ENCODE measurements around the gene PYY.
"Not testable (repeated sequence)": the region's sequence is repeated elsewhere in the genome, so short reads cannot be mapped to it uniquely, and the experiment has no call there.

Gene PYY

GRCh38 chr17:43979011-43979410, 25.3 kb upstream of the PYY start:
- no peak for DNase-seq (ENCODE audit: low read depth in 2 of 2, low spot score in 1 of 2)

- DNase-seq (ENCODE audit: low read depth in 2 of 2, low spot score in 1 of 2): no peak
Measured at GRCh38 chr17:43978078-43978477, 24.3 kb upstream of the PYY start.

- no peak for DNase-seq (ENCODE audit: low read depth in 2 of 2, low spot score in 1 of 2)
Measured at GRCh38 chr17:43976963-43977837, 23.5 kb upstream of the PYY start.

DNA sequence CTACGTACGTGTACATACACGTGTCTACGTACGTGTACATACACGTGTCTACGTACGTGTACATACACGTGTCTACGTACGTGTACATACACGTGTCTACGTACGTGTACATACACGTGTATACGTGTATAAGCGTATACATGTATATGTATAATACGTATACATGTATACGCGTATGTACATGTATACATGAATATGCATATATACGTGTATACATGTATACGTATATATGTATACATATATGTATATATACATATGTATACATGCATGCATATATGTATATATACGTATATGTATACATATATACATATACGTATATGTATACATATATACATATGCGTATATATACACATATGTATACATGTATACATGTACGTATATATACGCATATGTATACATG, 22.2 kb upstream of the PYY start:
- DNase-seq (ENCODE audit: low read depth in 2 of 2, low spot score in 1 of 2): no peak

DNA sequence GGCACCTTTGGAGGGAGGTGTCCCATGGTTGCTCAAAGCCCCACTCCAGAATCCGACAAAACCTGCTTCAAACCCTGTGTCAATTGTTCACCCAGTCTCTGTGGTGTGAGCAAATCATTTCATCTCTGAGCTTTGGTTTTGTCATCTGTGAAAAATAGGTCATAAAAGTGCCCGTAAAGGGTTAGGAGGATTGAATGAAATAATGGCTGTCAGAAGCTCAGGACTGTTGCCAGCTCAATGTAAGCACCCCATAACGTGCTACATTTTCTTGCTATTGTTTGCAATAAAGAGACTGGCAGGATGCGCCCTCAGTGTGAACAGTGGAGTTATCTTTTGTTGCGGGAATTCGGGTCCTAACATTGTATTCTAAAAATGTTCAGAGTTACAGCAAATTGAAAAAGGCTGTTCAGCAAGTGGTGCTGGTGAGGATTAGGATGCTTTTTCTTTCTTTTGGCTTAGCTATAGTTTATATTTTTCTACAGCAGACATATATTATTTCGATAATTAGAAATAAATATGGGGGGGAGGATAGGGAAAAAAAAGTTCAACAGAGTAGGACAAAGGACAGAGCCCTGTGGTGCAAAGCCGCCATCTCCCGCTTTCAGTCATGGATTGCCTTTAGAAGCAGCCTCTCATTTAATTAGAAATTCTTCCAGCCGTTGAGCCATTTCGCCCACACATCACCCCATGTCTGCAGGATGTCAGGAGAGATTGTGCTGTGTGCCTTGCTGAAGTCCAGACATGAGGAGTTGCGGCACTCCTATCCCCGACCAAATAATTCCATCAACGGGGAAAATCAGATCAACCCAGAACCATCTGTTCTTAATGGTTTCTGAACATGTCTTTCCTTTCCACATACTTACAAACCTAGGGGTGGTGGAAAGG, 20.9 kb upstream of the PYY start:
- DNase-seq (ENCODE audit: low read depth in 2 of 2, low spot score in 1 of 2): no peak

- not testable (repeated sequence) for DNase-seq (ENCODE audit: low read depth in 2 of 2, low spot score in 1 of 2)
Measured at GRCh38 chr17:43972444-43973212, 18.9 kb upstream of the PYY start.

DNA sequence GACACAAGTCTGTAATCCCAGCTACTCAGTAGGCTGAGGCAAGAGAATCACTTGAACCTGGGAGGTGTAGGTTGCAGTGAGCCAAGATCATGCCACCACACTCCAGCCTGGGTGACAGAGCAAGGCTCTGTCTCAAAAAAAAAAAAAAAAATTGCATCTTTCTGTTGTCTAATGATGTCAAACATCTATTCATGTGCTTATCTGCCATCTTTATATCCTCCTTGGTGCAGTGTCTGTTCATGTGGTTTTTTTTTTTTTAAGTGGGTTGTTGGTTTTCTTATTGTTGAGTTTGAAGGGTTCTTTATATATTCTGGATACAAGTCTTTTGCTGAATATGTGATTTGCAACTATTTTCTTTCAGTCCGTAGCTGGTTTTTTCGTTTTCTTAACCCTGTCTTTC, 17.7 kb upstream of the PYY start:
- not testable (repeated sequence) for DNase-seq (ENCODE audit: low read depth in 2 of 2, low spot score in 1 of 2)

DNA sequence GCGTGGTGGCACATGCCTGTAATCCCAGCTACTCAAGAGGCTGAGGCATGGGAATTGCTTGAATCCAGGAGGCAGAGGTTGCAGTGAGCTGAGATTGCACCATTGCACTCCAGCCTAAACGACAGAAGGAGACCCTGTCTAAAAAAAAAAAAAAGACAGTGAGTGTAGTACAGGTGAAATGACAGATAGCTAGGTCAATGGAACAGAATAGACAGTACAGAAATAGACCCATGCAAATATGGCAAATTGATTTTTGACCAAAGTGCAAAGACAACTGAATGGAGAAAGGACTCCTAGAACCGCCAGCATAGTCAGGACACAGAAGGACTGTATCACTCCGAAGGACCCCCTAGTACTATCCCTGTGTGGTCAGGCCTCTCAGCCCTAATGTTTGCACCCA, 16.6 kb upstream of the PYY start:
- no peak for DNase-seq (ENCODE audit: low read depth in 2 of 2, low spot score in 1 of 2)

DNA sequence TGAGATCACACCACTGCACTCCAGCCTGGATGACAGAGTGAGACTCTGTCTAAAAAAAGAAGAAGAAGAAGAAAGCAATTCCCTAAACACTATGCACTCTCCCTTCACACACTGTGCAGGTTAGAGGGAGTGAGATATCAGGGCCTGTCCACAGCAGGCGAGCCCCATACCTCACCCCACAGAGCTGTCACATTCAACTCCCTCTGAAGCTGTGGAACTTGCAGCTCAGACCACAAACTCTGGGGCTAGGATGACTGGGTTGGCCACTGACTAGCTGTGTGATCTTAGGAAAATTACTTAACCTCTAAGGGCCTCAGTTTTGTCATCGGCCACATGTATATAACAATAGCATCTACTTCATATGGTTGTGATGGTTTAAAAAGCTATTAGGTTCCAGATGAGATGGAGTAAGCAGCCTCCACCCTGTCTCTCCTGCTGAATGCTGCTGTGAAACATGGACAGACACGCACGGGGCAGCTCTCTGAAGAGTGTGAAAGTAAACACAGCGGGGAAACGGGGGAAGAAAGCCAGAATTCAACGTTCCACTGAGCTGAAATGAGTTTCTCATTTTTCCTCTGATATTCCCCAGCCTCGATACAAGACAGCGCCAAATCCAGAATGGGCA, 13.6 kb upstream of the PYY start:
- DNase-seq (ENCODE audit: low read depth in 2 of 2, low spot score in 1 of 2): no peak

DNA sequence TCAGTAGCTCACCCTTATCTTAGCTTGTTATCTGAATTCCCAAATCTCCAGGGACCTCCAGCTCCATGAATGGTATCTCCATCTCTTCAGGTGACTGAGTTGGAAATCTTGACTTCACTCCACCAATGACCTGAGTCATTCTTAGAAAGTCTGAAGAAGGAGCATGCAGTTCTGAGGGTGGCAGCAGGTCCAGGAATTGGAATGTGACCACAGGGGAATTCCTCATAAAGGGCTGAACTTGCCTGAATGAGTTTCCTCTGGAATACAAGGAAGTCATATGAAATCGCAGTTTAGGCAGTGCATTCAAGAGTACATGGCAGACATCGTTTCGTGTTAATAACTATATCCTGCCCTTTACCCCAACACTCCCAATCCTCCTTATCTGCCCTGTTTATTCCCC, 12.5 kb upstream of the PYY start:
- no peak for DNase-seq (ENCODE audit: low read depth in 2 of 2, low spot score in 1 of 2)

GRCh38 chr17:43962479-43962878, 8.7 kb upstream of the PYY start:
- DNase-seq (ENCODE audit: low read depth in 2 of 2, low spot score in 1 of 2): no peak

GRCh38 chr17:43961954-43962353, 8.2 kb upstream of the PYY start:
- no peak for DNase-seq (ENCODE audit: low read depth in 2 of 2, low spot score in 1 of 2)

DNA sequence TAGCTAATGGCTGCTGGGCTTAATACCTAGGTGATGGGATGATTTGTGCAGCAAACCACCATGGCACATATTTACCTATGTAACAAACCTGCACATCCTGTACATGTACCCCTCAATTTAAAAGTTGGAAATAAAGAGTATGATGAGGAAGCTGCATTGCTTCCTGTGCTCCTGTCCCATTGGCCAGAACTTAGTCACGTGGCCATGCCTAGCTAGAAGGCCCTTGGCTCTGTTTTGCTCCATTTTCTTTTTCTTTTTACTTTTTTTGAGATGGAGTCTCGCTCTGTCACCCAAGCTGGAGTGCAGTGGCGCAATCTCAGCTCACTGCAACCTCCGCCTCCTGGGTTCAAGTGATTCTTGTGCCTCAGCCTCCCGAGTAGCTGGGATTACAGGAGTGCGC, 7.6 kb upstream of the PYY start:
- DNase-seq (ENCODE audit: low read depth in 2 of 2, low spot score in 1 of 2): not testable (repeated sequence)

DNA sequence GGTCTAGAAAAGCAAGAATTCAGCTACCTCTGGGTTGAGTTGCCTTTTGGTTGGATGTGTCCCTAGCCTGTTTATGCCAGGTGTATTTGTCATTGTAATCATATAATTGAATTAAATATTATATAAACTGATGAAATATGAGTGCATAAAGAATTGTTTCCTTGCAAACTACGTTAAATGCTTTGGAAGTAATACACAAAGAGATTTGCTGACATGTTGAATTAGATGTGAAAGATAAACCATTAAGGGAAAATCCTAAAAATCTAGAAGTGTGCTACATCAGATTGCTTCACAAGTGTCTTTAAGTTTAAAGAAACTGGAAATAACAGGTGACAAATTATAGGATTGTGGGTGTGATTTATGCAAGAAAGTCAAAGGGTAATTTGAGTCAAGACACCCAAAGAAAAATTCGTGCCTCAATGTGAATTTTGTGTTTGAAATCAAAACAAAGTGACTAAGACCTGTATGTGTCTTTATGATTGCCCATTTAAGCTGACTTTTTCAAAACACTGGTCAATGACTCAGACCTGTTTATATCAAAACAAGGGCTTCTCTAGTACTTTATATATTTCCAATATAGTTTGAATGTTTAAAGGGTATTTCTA, 5.1 kb upstream of the PYY start:
- no peak for DNase-seq (ENCODE audit: low read depth in 2 of 2, low spot score in 1 of 2)

GRCh38 chr17:43956222-43956621, 2.5 kb upstream of the PYY start:
- DNase-seq (ENCODE audit: low read depth in 2 of 2, low spot score in 1 of 2): no peak

DNA sequence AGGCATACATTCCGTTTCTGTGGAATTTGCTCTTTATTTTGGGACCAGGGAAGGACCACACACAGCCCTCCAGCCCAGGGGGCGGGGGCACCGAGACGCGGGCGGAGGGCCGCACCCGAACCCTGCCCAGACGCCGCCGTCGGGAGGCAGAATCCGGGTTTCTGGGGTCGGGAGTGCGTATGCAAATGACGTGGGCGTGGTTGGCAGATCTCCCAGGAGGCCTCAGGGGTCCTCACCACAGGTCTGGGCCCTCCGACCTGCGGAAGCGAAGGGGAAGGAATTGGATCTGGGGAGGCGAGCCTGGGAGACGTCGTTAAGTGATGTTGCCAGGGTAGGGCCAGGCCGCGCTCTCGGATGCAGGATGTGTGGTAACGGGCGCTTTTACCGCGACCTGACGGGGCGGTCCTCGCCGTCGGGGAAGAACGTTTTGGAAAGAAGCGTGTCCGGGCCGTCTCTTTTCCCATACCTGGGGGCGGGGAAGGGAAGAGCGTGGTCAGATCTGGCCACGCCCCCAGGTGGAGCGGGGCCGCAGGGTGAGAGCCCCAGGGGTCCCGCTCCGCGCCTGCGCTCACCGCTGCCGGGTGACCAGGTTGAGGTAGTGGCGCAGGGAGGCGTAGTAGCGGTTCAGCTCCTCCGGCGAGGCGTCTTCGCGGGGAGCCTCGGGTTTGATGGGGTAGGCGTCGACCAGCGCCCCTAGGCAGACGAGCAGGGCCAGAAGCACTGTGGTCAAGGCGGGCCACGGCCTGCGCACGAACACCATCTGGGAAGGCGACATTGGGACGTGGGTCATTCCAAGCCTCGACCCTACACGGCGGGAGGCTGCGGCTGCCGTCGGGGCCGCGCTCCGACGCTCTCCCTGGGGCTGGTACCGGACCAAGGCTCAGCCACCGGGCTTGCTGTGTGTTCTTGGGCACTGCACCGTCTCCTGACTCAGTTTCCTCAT, 745 bp downstream of the PYY start:
- DNase-seq (ENCODE audit: low read depth in 2 of 2, low spot score in 1 of 2): no peak

DNA sequence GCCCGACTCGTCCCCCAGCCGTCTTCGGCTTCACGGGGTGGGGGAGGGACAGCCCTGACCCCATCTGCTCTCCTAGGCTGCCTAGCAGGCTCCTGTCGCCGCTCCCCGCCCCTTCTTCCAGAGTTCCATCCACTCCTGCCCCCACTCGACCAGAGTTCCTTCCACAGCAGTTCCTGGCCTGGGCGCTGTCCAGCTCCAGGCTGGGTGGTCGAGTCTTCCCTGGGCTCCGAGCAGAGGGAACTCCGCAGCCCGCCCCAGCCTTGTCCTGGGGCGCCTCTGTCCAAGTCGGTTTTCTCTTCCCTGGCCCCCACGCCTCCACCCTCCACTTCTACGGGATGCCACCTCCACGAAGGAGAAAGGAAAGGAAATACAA, 1.4 kb downstream of the PYY start:
- DNase-seq (ENCODE audit: low read depth in 2 of 2, low spot score in 1 of 2): no peak

GRCh38 chr17:43951750-43952149, 2.0 kb downstream of the PYY start:
- no peak for DNase-seq (ENCODE audit: low read depth in 2 of 2, low spot score in 1 of 2)

GRCh38 chr17:43950554-43950953, 3.2 kb downstream of the PYY start:
- no peak for DNase-seq (ENCODE audit: low read depth in 2 of 2, low spot score in 1 of 2)

DNA sequence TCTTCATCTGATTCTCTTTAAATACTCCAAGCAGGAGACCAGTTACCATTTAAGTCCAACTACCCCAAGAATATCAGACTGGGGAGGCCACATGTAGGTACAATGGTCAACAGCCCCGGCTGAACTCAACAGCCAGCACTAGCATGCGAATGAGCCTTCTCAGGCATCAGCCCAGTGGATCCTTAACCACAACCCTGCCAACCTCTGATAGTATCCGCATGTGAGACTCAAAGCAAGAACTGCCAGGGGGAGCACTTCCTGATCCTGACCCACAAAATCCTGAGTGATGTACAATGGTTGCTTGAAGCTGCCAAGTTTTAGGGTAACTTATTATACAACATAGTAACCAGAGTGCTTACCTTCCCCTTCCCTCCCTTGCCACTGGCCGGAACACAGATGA, 4.0 kb downstream of the PYY start:
- DNase-seq (ENCODE audit: low read depth in 2 of 2, low spot score in 1 of 2): no peak
